Body of pancreas (tissue), 4 donors: ENCODE measurements around the gene TPCN2.
A peak's percentile ranks its signal among the peaks of the same experiment; 100 is the strongest.

ENCODE experiments used
- POLR2A ChIP-seq, 3 donors: fragments of 450-650 bp; IDR thresholded peaks; one replicate each; pipeline ENCODE4 v1.6.1; 2016; ENCODE audit warnings: antibody characterized with exemption in 3 of 3, mild to moderate bottlenecking in 2 of 3
- TF ChIP-seq, protein P1 (sequence below), 7 experiments: fragments of 450-650 bp in 4 of 7; fragments of 200-600 bp in 3 of 7; sonication (generic) in 3 of 7; IDR thresholded peaks; one replicate each; pipeline ENCODE4 v1.5.1; 2016 to 2019; ENCODE audit warnings: antibody characterized with exemption in 7 of 7

DNA sequence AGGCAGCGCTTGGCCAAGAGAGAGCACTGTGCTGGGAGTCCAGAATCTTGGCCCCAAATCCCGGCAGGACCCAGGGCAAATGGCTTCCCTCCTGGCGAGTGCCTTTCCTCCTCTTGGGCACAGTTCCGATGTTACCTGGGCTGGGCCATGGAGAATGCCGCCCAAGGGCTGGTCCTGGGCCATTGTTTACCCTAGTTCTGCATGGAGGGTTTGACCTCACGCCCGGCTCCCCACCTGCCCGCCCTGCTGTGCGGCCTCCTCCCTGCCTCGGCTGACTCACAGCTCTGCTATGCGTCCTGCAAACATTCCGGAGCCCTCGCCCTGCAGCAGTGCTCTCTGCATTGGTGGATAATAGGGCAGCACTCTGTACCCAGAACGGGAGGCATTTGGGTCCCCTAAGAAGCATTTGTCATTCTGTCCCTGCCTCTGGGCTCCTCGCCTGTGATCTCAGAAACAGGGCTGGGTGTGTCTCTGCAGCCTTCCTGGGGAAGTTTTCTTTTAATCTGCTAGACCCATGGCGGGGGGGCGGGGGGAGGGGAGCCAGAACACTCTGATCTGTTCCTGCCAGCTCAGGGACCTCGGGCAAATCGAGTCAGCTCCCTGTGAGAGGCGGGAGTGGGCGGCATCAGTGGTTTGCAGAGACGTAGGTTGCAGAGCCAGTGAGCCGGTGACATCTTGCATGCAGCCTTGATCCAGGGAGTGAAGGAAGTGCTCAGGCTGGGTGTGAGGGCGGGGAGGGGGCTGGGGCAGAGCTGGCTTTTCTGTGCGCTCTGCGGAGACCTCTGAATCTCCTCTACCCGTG, 74.1 kb downstream of the TPCN2 start:
- TF ChIP-seq, protein P1, sequence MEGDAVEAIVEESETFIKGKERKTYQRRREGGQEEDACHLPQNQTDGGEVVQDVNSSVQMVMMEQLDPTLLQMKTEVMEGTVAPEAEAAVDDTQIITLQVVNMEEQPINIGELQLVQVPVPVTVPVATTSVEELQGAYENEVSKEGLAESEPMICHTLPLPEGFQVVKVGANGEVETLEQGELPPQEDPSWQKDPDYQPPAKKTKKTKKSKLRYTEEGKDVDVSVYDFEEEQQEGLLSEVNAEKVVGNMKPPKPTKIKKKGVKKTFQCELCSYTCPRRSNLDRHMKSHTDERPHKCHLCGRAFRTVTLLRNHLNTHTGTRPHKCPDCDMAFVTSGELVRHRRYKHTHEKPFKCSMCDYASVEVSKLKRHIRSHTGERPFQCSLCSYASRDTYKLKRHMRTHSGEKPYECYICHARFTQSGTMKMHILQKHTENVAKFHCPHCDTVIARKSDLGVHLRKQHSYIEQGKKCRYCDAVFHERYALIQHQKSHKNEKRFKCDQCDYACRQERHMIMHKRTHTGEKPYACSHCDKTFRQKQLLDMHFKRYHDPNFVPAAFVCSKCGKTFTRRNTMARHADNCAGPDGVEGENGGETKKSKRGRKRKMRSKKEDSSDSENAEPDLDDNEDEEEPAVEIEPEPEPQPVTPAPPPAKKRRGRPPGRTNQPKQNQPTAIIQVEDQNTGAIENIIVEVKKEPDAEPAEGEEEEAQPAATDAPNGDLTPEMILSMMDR (IDR thresholded peaks at IDR 0.05) = peak in 1 of 7 experiments; percentile 5
- peak in 1 of 3 donors; percentile 6 for TF ChIP-seq POLR2A (IDR thresholded peaks at IDR 0.05)
